ENCODE data around the gene SERHL2.

DNA sequence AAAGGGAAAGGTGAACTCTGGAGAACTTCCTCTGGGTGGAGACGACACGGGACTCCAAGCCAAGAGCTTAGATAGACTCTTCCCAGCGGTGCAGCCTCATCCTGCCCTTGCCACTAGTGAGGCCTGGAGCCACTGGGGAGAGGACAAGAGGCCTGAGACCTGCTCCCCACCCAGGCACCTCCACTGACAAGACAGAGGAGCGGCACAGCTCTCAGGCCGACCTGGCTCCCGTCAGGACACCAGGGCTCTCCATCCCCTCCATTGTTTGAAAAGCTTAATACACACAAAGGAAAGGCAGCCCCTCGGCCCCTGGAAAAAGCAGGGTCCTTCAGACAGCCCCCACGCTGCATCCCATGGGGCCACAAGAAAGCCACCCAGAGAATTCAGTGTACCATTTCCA is 31.3 kb downstream of the SERHL2 start:
- TF ChIP-seq, protein P1, sequence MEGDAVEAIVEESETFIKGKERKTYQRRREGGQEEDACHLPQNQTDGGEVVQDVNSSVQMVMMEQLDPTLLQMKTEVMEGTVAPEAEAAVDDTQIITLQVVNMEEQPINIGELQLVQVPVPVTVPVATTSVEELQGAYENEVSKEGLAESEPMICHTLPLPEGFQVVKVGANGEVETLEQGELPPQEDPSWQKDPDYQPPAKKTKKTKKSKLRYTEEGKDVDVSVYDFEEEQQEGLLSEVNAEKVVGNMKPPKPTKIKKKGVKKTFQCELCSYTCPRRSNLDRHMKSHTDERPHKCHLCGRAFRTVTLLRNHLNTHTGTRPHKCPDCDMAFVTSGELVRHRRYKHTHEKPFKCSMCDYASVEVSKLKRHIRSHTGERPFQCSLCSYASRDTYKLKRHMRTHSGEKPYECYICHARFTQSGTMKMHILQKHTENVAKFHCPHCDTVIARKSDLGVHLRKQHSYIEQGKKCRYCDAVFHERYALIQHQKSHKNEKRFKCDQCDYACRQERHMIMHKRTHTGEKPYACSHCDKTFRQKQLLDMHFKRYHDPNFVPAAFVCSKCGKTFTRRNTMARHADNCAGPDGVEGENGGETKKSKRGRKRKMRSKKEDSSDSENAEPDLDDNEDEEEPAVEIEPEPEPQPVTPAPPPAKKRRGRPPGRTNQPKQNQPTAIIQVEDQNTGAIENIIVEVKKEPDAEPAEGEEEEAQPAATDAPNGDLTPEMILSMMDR (IDR thresholded peaks at IDR 0.05), result no peak
- no peak for TF ChIP-seq EZH2 (IDR thresholded peaks at IDR 0.05)
- TF ChIP-seq EZH2phosphoT487 (IDR thresholded peaks at IDR 0.05), result no peak

All from neural progenitor cell (in vitro differentiated cells).